ENCODE results near the gene CCDC40. TPM values are rescaled to one million over a fixed set of nuclear protein-coding genes. Genes with fewer than 3 reads are reported as not detected.

Gene CCDC40
- total and polyA plus RNA-seq, 2 of the 13 experiments (the other 11 are each of a cell fraction or from before 2014, with no cell fraction given): 4.1 to 5.5 TPM

DNA sequence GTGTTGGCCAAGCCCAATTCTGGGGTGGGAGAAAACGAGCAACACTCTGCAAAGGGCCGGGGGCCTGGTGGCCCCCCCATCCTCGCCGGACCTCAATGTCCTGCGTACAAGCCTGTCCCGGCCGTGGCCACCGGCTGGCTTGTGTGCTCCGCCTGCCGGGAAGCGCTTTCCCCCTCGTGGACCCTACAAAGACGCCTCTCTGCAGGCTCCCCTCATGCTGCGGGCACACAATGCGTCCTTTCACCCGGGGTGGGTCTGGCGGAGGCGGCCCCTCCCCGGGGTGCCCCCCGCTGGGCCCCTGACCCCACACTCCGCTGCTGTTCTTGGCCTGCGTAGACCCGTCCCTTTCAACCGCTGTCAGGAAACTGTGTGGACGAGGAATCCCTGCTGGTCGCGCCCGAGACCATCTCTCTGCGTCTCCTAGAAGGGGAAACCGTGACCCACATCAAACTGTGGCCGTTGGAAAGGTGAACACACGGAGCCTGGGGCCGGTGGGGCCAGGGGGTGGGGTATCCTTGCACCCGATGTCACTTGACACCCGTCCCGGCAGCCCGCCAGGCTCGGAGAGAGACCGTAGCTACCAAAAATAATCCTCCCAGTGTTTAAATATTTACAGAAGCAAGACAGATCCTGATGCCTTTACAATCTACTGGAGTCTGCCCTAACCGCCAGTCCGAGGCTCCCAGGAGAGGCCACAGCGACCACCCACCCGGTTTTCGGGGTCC is 44.4 kb upstream of the CCDC40 start (continued):
- peak; percentile 38 for TF ChIP-seq CEBPG (CRISPR knock-in tag; IDR thresholded peaks at IDR 0.05)
- TF ChIP-seq MEF2D (CRISPR knock-in tag; IDR thresholded peaks at IDR 0.05): peak; percentile 94
- TF ChIP-seq, protein P1, sequence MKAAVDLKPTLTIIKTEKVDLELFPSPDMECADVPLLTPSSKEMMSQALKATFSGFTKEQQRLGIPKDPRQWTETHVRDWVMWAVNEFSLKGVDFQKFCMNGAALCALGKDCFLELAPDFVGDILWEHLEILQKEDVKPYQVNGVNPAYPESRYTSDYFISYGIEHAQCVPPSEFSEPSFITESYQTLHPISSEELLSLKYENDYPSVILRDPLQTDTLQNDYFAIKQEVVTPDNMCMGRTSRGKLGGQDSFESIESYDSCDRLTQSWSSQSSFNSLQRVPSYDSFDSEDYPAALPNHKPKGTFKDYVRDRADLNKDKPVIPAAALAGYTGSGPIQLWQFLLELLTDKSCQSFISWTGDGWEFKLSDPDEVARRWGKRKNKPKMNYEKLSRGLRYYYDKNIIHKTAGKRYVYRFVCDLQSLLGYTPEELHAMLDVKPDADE (CRISPR knock-in tag; IDR thresholded peaks at IDR 0.05): no peak
- TF ChIP-seq ZNF670 (CRISPR knock-in tag; IDR thresholded peaks at IDR 0.05; ENCODE audit: borderline replicate concordance): no peak
- TF ChIP-seq ZNF839 (CRISPR knock-in tag; IDR thresholded peaks at IDR 0.05; ENCODE audit: borderline replicate concordance): no peak
- no peak for TF ChIP-seq ZNF124 (CRISPR knock-in tag; IDR thresholded peaks at IDR 0.05)
- TF ChIP-seq ZNF607 (CRISPR knock-in tag; IDR thresholded peaks at IDR 0.05; ENCODE audit: borderline replicate concordance): no peak
- no peak for TF ChIP-seq RNF2 (conservative IDR thresholded peaks at IDR 0.05; ENCODE audit: low read depth)
- TF ChIP-seq, protein P2, sequence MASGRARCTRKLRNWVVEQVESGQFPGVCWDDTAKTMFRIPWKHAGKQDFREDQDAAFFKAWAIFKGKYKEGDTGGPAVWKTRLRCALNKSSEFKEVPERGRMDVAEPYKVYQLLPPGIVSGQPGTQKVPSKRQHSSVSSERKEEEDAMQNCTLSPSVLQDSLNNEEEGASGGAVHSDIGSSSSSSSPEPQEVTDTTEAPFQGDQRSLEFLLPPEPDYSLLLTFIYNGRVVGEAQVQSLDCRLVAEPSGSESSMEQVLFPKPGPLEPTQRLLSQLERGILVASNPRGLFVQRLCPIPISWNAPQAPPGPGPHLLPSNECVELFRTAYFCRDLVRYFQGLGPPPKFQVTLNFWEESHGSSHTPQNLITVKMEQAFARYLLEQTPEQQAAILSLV (CRISPR knock-in tag; IDR thresholded peaks at IDR 0.05; ENCODE audit: borderline replicate concordance): no peak
- TF ChIP-seq ZFYVE20 (CRISPR knock-in tag; IDR thresholded peaks at IDR 0.05; ENCODE audit: borderline replicate concordance, low read depth): no peak
- TF ChIP-seq, protein P3, sequence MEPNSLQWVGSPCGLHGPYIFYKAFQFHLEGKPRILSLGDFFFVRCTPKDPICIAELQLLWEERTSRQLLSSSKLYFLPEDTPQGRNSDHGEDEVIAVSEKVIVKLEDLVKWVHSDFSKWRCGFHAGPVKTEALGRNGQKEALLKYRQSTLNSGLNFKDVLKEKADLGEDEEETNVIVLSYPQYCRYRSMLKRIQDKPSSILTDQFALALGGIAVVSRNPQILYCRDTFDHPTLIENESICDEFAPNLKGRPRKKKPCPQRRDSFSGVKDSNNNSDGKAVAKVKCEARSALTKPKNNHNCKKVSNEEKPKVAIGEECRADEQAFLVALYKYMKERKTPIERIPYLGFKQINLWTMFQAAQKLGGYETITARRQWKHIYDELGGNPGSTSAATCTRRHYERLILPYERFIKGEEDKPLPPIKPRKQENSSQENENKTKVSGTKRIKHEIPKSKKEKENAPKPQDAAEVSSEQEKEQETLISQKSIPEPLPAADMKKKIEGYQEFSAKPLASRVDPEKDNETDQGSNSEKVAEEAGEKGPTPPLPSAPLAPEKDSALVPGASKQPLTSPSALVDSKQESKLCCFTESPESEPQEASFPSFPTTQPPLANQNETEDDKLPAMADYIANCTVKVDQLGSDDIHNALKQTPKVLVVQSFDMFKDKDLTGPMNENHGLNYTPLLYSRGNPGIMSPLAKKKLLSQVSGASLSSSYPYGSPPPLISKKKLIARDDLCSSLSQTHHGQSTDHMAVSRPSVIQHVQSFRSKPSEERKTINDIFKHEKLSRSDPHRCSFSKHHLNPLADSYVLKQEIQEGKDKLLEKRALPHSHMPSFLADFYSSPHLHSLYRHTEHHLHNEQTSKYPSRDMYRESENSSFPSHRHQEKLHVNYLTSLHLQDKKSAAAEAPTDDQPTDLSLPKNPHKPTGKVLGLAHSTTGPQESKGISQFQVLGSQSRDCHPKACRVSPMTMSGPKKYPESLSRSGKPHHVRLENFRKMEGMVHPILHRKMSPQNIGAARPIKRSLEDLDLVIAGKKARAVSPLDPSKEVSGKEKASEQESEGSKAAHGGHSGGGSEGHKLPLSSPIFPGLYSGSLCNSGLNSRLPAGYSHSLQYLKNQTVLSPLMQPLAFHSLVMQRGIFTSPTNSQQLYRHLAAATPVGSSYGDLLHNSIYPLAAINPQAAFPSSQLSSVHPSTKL (CRISPR knock-in tag; IDR thresholded peaks at IDR 0.05): peak; percentile 75; the same call in 1 of the 2 replicates
- peak; percentile 62; the same call in 1 of the 2 replicates for TF ChIP-seq ZNF556 (CRISPR knock-in tag; IDR thresholded peaks at IDR 0.05; ENCODE audit: borderline replicate concordance)
- 0 out of 2 replicates have a peak, but pooled peaks have one; percentile 16 for TF ChIP-seq KDM6A (CRISPR knock-in tag; IDR thresholded peaks at IDR 0.05; ENCODE audit: low read depth)
- TF ChIP-seq, protein P4, sequence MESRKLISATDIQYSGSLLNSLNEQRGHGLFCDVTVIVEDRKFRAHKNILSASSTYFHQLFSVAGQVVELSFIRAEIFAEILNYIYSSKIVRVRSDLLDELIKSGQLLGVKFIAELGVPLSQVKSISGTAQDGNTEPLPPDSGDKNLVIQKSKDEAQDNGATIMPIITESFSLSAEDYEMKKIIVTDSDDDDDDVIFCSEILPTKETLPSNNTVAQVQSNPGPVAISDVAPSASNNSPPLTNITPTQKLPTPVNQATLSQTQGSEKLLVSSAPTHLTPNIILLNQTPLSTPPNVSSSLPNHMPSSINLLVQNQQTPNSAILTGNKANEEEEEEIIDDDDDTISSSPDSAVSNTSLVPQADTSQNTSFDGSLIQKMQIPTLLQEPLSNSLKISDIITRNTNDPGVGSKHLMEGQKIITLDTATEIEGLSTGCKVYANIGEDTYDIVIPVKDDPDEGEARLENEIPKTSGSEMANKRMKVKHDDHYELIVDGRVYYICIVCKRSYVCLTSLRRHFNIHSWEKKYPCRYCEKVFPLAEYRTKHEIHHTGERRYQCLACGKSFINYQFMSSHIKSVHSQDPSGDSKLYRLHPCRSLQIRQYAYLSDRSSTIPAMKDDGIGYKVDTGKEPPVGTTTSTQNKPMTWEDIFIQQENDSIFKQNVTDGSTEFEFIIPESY (CRISPR knock-in tag; IDR thresholded peaks at IDR 0.05): peak; percentile 64
- peak; percentile 89; the same call in 1 of the 2 replicates for TF ChIP-seq TGIF2 (CRISPR knock-in tag; IDR thresholded peaks at IDR 0.05)
- TF ChIP-seq CREB1 (IDR thresholded peaks at IDR 0.05): no peak
- TF ChIP-seq CREB1 (CRISPR knock-in tag; IDR thresholded peaks at IDR 0.05): no peak
- TF ChIP-seq MZF1 (CRISPR knock-in tag; IDR thresholded peaks at IDR 0.05; ENCODE audit: borderline replicate concordance): no peak
- TF ChIP-seq CBX5 (CRISPR knock-in tag; IDR thresholded peaks at IDR 0.05; ENCODE audit: borderline replicate concordance): peak; percentile 88; the same call in 1 of the 2 replicates
- TF ChIP-seq, protein P5, sequence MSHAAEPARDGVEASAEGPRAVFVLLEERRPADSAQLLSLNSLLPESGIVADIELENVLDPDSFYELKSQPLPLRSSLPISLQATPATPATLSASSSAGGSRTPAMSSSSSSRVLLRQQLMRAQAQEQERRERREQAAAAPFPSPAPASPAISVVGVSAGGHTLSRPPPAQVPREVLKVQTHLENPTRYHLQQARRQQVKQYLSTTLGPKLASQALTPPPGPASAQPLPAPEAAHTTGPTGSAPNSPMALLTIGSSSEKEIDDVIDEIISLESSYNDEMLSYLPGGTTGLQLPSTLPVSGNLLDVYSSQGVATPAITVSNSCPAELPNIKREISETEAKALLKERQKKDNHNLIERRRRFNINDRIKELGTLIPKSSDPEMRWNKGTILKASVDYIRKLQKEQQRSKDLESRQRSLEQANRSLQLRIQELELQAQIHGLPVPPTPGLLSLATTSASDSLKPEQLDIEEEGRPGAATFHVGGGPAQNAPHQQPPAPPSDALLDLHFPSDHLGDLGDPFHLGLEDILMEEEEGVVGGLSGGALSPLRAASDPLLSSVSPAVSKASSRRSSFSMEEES (CRISPR knock-in tag; IDR thresholded peaks at IDR 0.05): peak; percentile 51; the same call in 1 of the 2 replicates
- TF ChIP-seq KAT8 (CRISPR knock-in tag; IDR thresholded peaks at IDR 0.05): 0 out of 2 replicates have a peak, but pooled peaks have one; percentile 9
